Breast epithelium (tissue), 3 donors: Measurements from ENCODE around the gene FBXO33.

ENCODE experiments used
- CTCF ChIP-seq, 3 donors: fragments of 450-650 bp; IDR thresholded peaks; one replicate each; pipeline ENCODE4 v1.5.1; 2016 to 2017; ENCODE audit warnings: antibody characterized with exemption in 3 of 3, mild to moderate bottlenecking in 3 of 3, moderate library complexity in 3 of 3
- POLR2A ChIP-seq: fragments of 450-650 bp; IDR thresholded peaks from one replicate; pipeline ENCODE4 v1.6.1; 2016; ENCODE audit warnings: antibody characterized with exemption, mild to moderate bottlenecking, moderate library complexity

GRCh38 chr14:39469094-39469710 lies 37.0 kb upstream of the FBXO33 start:
- TF ChIP-seq CTCF (IDR thresholded peaks at IDR 0.05): no peak
- no peak for TF ChIP-seq POLR2A
